B cell (primary cell): ENCODE data around the gene PDCD4. TPM values are rescaled to one million over a fixed set of nuclear protein-coding genes. Genes with fewer than 3 reads are reported as not detected.

Experiments used
- ATAC-seq: fragments of 200-7000 bp; cut with Tn5 transposase; one replicate; pipeline ENCODE4 v1.10.0; 2021; ENCODE audit warnings: low read depth, mild to moderate bottlenecking, moderate number of reproducible peaks, moderate library complexity
- CTCF ChIA-PET: fragments of 350-600 bp; sonication (Branson Sonifier 250); formaldehyde crosslinking; loops from one replicate; lab custom pipeline; 2021; ENCODE audit warnings: antibody characterized with exemption, inconsistent platforms; lab: Charles Lee
- POLR2A ChIA-PET: fragments of 350-600 bp; sonication (Branson Sonifier 250); formaldehyde crosslinking; loops from one replicate; lab custom pipeline; 2021; ENCODE audit warnings: antibody characterized with exemption; lab: Charles Lee
- DNase-seq: peaks from one replicate; pipeline ENCODE4 v3.0.0; 2013
- H2AFZ ChIP-seq: 2 replicates; pipeline ENCODE4 v1.6.1; 2012; ENCODE audit warnings: mild to moderate bottlenecking, low read depth, low read length; ENCODE audit not compliant: insufficient read depth, poor library complexity, severe bottlenecking
- H3K27ac ChIP-seq, 2 donors: 1 replicate in 1 of 2; 2 replicates in 1 of 2; pipeline ENCODE4 v1.5.1; 2012 to 2013; ENCODE audit warnings: low read length in 2 of 2, mild to moderate bottlenecking in 2 of 2, moderate library complexity in 1 of 2
- H3K27me3 ChIP-seq, 4 experiments: fragments of 200-600 bp in 1 of 4; sonication (generic) in 1 of 4; replicated peaks in 1 of 4; 1 replicate in 2 of 4; 2 replicates in 2 of 4; pipeline versions ENCODE4 v1.6.1 to v1.7.0; 2013 to 2016; ENCODE audit warnings: low read length in 3 of 4, mild to moderate bottlenecking in 2 of 4, mixed read lengths in 1 of 4, moderate library complexity in 1 of 4; ENCODE audit not compliant: insufficient read depth in 4 of 4, control insufficient read depth in 3 of 4; ENCODE audit errors: control extremely low read depth in 1 of 4
- H3K36me3 ChIP-seq, 2 experiments: replicated peaks in 1 of 2; 1 replicate in 1 of 2; 2 replicates in 1 of 2; pipeline versions ENCODE4 v1.6.1 to v1.7.1; 2013; ENCODE audit warnings: low read length in 1 of 2; ENCODE audit not compliant: insufficient read depth in 2 of 2, control insufficient read depth in 1 of 2; ENCODE audit errors: control extremely low read depth in 1 of 2, extremely low read depth in 1 of 2
- H3K4me1 ChIP-seq, 2 donors: fragments of 200-600 bp in 1 of 2; sonication (generic) in 1 of 2; 1 replicate in 1 of 2; 2 replicates in 1 of 2; pipeline versions ENCODE4 v1.5.1 to v1.6.1; 2013 to 2017; ENCODE audit warnings: low read length in 2 of 2; ENCODE audit not compliant: control insufficient read depth in 2 of 2, insufficient read depth in 2 of 2
- H3K4me2 ChIP-seq: replicated peaks from 2 replicates; pipeline ENCODE3; 2012; ENCODE audit warnings: mild to moderate bottlenecking, low read depth, low read length; ENCODE audit not compliant: poor library complexity, severe bottlenecking
- H3K4me3 ChIP-seq, 5 experiments: fragments of 200-600 bp in 1 of 5; sonication (generic) in 1 of 5; 1 replicate in 3 of 5; 2 replicates in 2 of 5; pipeline versions ENCODE4 v1.5.1 to v1.7.0; 2011 to 2016; ENCODE audit warnings: low read length in 4 of 5, mild to moderate bottlenecking in 4 of 5, low read depth in 2 of 5, control low read depth in 1 of 5, moderate library complexity in 1 of 5; ENCODE audit not compliant: insufficient read depth in 1 of 5; ENCODE audit errors: control extremely low read depth in 1 of 5, extremely low read depth in 1 of 5
- H3K79me2 ChIP-seq: fragments of 200-600 bp; sonication (generic); one replicate; pipeline ENCODE4 v1.6.0; 2016; ENCODE audit warnings: low read length; ENCODE audit not compliant: control insufficient read depth, insufficient read depth
- H3K9ac ChIP-seq: fragments of 200-600 bp; sonication (generic); 2 replicates; pipeline ENCODE4 v1.6.1; 2017; ENCODE audit warnings: mild to moderate bottlenecking, low read length, moderate library complexity
- H3K9me3 ChIP-seq, 3 donors: one replicate each; pipeline versions ENCODE4 v1.6.1 to v1.7.1; 2013; ENCODE audit warnings: low read length in 2 of 3; ENCODE audit not compliant: control insufficient read depth in 2 of 3, insufficient read depth in 1 of 3; ENCODE audit errors: control extremely low read depth in 1 of 3
- H4K20me1 ChIP-seq: 2 replicates; pipeline ENCODE4 v1.6.0; 2012; ENCODE audit warnings: mild to moderate bottlenecking, low read length; ENCODE audit not compliant: insufficient read depth, control insufficient read depth, poor library complexity, severe bottlenecking
- H3K27ac Mint-ChIP-seq: one replicate; pipeline ENCODE4 v1.8.0; 2021; ENCODE audit warnings: mixed read lengths
- H3K27me3 Mint-ChIP-seq: one replicate; pipeline ENCODE4 v1.8.0; 2021; ENCODE audit warnings: mixed read lengths
- H3K4me1 Mint-ChIP-seq: one replicate; pipeline ENCODE4 v1.8.0; 2021; ENCODE audit warnings: mixed read lengths
- H3K4me3 Mint-ChIP-seq: one replicate; pipeline ENCODE4 v1.8.0; 2021; ENCODE audit warnings: mixed read lengths
- H3K9me3 Mint-ChIP-seq: one replicate; pipeline ENCODE4 v1.8.0; 2022; ENCODE audit warnings: mixed read lengths; ENCODE audit not compliant: insufficient read depth
- CTCF ChIP-seq: fragments of 200-600 bp; IDR thresholded peaks from one replicate; pipeline ENCODE4 v1.8.0; 2022; ENCODE audit warnings: antibody characterized with exemption, mild to moderate bottlenecking
- EZH2 ChIP-seq: IDR thresholded peaks from 2 replicates; pipeline ENCODE4 v1.6.1; 2012; ENCODE audit warnings: borderline replicate concordance, low read depth, mild to moderate bottlenecking, moderate library complexity, low read length; ENCODE audit not compliant: insufficient read depth, poor library complexity, severe bottlenecking
- WGBS: methylation state at CpG from one replicate; pipeline ENCODE4 v1.1.5; 2013; ENCODE audit warnings: missing lambda C conversion rate; ENCODE audit not compliant: insufficient coverage; 5-methylcytosine and 5-hydroxymethylcytosine counted together
- intact Hi-C: fragments of 100-400 bp; cut with micrococcal nuclease; formaldehyde crosslinking; loops from one replicate; pipeline ENCODE4 v1.10.0; 2022
- polyA plus RNA-seq: library from polyadenylated mRNA; depleted of rRNA; stranded (reverse); fragments of >200 nt; gene quantifications from 2 replicates; pipeline ENCODE4 v1.2.3, GENCODE V29; 2012
- total RNA-seq, 2 donors: library from RNA; stranded (reverse); fragments of 120-200 nt in 1 of 2; gene quantifications; 1 replicate in 1 of 2; 2 replicates in 1 of 2; pipeline versions ENCODE4 v1.2.3 to v1.2.4, GENCODE V29; 2013 to 2022

PDCD4 gene
- total and polyA plus RNA-seq, 2 donors (not counting 1 experiment from before 2014, with no cell fraction given): 33.9 to 169 TPM

GRCh38 chr10:110864662-110865140, 7.0 kb upstream of the PDCD4 start:
- Histone ChIP-seq H3K4me2 (peak overlapping the region; percentile 87), H3K36me3 (no peaks in the 10 kb centered on the region), H2AFZ (peak overlapping the region; percentile 30), H3K9me3 (no peaks in the 10 kb centered on the region), H3K79me2 (peaks cover 22% of the 10 kb centered on the region), H3K4me3 (peak overlapping the region in 4 of 5 experiments; percentile 21 to 60 (median 38)), H3K4me1 (peaks cover 97 to 100% of the 10 kb centered on the region in 2 donors), H3K27ac (peak overlapping the region; percentile 94 to 96), H4K20me1 (no peaks in the 10 kb centered on the region), H3K9ac (peak overlapping the region; percentile 55), H3K27me3 (no peaks in the 10 kb centered on the region)
- peaks cover 97% of the 10 kb centered on the region for H3K4me1 Mint-ChIP-seq
- ChIA-PET POLR2A (interaction anchor here (0.6 to 5.2 kb wide), 7 partner anchors 8 to 766 kb away, joined by 3 to 80 read pairs (median 4); partner anchors contain the start of genes BBIP1 and SHOC2), CTCF (interaction anchor here (0.5 to 5.3 kb wide), 12 partner anchors 12 to 411 kb away, joined by 3 to 43 read pairs (median 4); no protein-coding TSS in a partner anchor)
- H3K27ac Mint-ChIP-seq: peak overlapping the region; percentile 97
- intact Hi-C loops: loop anchor here (1.0 to 10.0 kb wide), 11 partner anchors 8 to 857 kb away; partner anchors contain the start of genes ADD3, BBIP1, SHOC2 and SMC3
- no peaks in the 10 kb centered on the region for H3K9me3 Mint-ChIP-seq
- 24% methylated on average over 3 of the region's 6 CpGs for WGBS
- ATAC-seq: peak; percentile 55
- no peaks in the 10 kb centered on the region for H3K27me3 Mint-ChIP-seq
- DNase-seq: peak; percentile 89
- no peak for TF ChIP-seq CTCF
- TF ChIP-seq EZH2: no peak
- H3K4me3 Mint-ChIP-seq: peak overlapping the region; percentile 85
